ENCODE measurements around the gene GRPEL1. TPM values are rescaled to one million over a fixed set of nuclear protein-coding genes. Genes with fewer than 3 reads are reported as not detected.
A peak's percentile ranks its signal among the peaks of the same experiment; 100 is the strongest.

GRPEL1 gene
- total and polyA plus RNA-seq, 2 of the 8 experiments (the other 6 are each of a cell fraction or from before 2014, with no cell fraction given) = 13.5 to 39.9 TPM

DNA sequence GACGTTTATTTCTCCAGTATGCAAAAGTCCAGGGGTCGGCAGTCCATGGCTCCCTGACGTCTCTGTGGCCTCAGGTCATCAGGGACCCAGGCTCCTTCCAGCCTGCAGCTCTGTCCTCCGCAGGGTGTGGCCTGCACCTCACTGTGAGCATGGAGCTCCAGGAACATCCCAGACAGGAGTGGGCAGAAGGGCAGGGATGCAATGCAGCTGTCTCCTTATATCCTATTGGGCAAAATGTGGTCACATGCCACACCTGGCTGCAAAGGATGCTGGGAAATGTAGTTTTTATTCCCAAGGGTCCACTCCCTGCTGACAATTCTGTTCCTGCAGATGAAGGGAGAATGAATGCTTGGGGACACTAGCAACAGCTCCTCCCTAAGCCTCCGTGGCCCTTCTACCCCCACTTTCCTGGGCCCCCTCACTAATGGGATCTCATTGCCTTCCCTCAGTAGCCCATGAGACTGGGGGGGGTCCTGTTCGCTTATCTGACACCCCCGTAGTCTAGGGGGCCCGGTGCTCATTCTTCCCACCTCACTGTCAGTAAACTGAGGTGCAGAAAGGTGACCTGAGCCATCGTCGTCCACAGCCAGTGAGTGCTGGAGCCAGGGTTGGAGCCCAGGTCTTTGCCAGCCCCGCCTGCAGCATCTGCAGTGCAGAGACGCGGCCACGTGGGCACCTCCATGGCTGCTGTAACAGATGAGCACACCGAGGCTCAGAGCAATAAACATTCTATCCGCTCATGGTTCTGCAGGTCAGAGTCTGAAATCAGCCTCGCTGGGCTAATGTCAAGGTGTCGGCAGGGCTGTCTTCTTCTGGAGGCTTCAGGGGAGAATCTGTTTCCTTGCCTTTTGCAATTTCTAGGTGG, 5.9 kb upstream of the GRPEL1 start (continued):
- TF ChIP-seq CHD7 (IDR thresholded peaks at IDR 0.05; ENCODE audit: insufficient replicate concordance, low read length) (no peak), EZH2 (IDR thresholded peaks at IDR 0.05; ENCODE audit: low read depth, low read length, severe bottlenecking) (no peak), ASH2L (IDR thresholded peaks at IDR 0.05; ENCODE audit: low read length) (no peak), KDM1A (IDR thresholded peaks at IDR 0.05; ENCODE audit: borderline replicate concordance, low read length) (no peak), CHD2 (IDR thresholded peaks at IDR 0.05; ENCODE audit: low read length) (0 out of 2 replicates have a peak, but pooled peaks have one; percentile 23), GTF2F1 (IDR thresholded peaks at IDR 0.05; ENCODE audit: borderline replicate concordance, low read depth, low read length) (no peak), TAF7 (optimal IDR thresholded peaks at IDR 0.05; ENCODE audit: borderline replicate concordance, low read depth, low read length) (no peak), HDAC2 (IDR thresholded peaks at IDR 0.05; ENCODE audit: borderline replicate concordance in 1 of 2, low read depth in 2 of 2, low read length in 2 of 2) (no peak)
